Osteocyte (in vitro differentiated cells): ENCODE data around the gene NCK2. TPM values are rescaled to one million over a fixed set of nuclear protein-coding genes. Genes with fewer than 3 reads are reported as not detected.

Source experiments
- DNase-seq: peaks from one replicate; pipeline ENCODE4 v3.0.0; 2021; ENCODE audit warnings: mixed read lengths; ENCODE audit not compliant: unreplicated experiment; ENCODE audit errors: extremely low spot score
- H3K27ac Mint-ChIP-seq: one replicate; pipeline ENCODE4 v1.8.0; 2021; ENCODE audit warnings: mild to moderate bottlenecking, mixed read lengths; ENCODE audit not compliant: unreplicated experiment
- H3K27me3 Mint-ChIP-seq: one replicate; pipeline ENCODE4 v1.8.0; 2021; ENCODE audit warnings: mixed read lengths; ENCODE audit not compliant: unreplicated experiment
- H3K36me3 Mint-ChIP-seq: one replicate; pipeline ENCODE4 v1.8.0; 2021; ENCODE audit warnings: mixed read lengths; ENCODE audit not compliant: unreplicated experiment
- H3K4me1 Mint-ChIP-seq: one replicate; pipeline ENCODE4 v1.8.0; 2021; ENCODE audit warnings: mixed read lengths; ENCODE audit not compliant: unreplicated experiment
- H3K4me3 Mint-ChIP-seq: one replicate; pipeline ENCODE4 v1.8.0; 2021; ENCODE audit warnings: mild to moderate bottlenecking, moderate library complexity, mixed read lengths; ENCODE audit not compliant: unreplicated experiment
- H3K9me3 Mint-ChIP-seq: one replicate; pipeline ENCODE4 v1.8.0; 2021; ENCODE audit warnings: mixed read lengths; ENCODE audit not compliant: unreplicated experiment
- total RNA-seq: library from RNA; stranded (reverse); gene quantifications from 2 replicates; pipeline ENCODE4 v1.2.1, GENCODE V29; 2021
- TF ChIP-seq, protein P1 (sequence below): fragments of 200-600 bp; sonication (generic); IDR thresholded peaks from 2 replicates; pipeline ENCODE4 v1.5.0; 2021; ENCODE audit warnings: antibody characterized with exemption, mild to moderate bottlenecking, moderate library complexity

The NCK2 gene
- total RNA-seq, 1 donor from 2014 or later: 39.5 TPM

DNA sequence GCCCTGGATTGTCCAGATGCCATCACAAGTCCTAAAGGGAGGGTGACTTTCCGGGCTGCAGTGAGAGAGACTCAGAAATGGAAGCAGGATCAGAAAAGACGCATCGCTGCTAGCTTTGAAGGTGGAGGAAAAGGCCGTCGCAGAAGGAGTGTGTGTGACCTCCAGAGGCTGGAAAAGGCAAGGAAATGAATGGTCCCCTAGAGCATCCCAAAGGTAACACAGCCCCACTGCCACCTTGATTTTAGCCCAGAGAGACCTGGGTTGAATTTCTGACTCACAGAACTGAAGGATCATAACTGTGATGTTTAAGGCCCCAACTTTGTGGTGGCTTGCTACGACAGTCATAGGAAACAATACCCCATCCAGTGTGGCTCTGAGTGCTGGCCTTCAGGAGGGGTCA lies 8.6 kb upstream of the NCK2 start:
- TF ChIP-seq, protein P1, sequence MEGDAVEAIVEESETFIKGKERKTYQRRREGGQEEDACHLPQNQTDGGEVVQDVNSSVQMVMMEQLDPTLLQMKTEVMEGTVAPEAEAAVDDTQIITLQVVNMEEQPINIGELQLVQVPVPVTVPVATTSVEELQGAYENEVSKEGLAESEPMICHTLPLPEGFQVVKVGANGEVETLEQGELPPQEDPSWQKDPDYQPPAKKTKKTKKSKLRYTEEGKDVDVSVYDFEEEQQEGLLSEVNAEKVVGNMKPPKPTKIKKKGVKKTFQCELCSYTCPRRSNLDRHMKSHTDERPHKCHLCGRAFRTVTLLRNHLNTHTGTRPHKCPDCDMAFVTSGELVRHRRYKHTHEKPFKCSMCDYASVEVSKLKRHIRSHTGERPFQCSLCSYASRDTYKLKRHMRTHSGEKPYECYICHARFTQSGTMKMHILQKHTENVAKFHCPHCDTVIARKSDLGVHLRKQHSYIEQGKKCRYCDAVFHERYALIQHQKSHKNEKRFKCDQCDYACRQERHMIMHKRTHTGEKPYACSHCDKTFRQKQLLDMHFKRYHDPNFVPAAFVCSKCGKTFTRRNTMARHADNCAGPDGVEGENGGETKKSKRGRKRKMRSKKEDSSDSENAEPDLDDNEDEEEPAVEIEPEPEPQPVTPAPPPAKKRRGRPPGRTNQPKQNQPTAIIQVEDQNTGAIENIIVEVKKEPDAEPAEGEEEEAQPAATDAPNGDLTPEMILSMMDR: no peak
- H3K4me1 Mint-ChIP-seq: peaks cover 19% of the 10 kb centered on the region
- DNase-seq: no peak
- no peak overlapping the region for H3K4me3 Mint-ChIP-seq
- H3K27ac Mint-ChIP-seq: no peak overlapping the region
- peaks cover 3% of the 10 kb centered on the region for H3K36me3 Mint-ChIP-seq
- peaks cover 8% of the 10 kb centered on the region for H3K27me3 Mint-ChIP-seq
- no peaks in the 10 kb centered on the region for H3K9me3 Mint-ChIP-seq

DNA sequence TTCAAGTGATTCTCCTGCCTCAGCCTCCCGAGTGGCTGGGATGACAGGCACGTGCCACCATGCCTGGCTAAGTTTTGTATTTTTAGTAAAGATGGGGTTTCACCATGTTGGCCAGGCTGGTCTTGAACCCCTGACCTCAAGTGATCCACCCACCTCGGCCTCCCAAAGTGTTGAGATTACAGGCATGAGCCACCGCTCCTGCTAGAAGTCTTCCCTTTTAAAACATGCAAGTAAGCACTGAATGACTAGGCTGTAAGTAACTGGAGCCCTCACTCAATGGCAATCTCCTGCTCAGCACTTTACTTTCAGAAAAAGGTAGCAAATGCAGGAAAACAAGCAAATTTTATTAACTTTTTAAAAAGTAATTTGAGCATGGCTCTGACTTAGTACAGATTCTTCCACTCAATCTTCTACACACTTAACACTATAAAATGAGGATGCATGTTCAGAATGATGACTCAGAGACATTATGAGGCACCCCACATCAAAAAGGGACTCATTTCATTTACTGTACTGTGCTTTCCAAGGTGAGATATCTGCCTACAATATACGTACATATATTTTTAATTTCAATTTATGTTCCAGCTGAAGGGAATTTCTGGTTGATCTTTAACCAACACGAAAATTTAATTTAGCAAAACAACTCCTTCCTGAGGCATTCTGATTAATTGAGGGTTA lies 6.6 kb upstream of the NCK2 start:
- H3K4me1 Mint-ChIP-seq: peaks cover 19% of the 10 kb centered on the region
- no peak for DNase-seq
- no peaks in the 10 kb centered on the region for H3K9me3 Mint-ChIP-seq
- no peak overlapping the region for H3K4me3 Mint-ChIP-seq
- no peak overlapping the region for H3K27ac Mint-ChIP-seq
- TF ChIP-seq, protein P1: no peak
- peaks cover 3% of the 10 kb centered on the region for H3K36me3 Mint-ChIP-seq
- H3K27me3 Mint-ChIP-seq: no peaks in the 10 kb centered on the region

DNA sequence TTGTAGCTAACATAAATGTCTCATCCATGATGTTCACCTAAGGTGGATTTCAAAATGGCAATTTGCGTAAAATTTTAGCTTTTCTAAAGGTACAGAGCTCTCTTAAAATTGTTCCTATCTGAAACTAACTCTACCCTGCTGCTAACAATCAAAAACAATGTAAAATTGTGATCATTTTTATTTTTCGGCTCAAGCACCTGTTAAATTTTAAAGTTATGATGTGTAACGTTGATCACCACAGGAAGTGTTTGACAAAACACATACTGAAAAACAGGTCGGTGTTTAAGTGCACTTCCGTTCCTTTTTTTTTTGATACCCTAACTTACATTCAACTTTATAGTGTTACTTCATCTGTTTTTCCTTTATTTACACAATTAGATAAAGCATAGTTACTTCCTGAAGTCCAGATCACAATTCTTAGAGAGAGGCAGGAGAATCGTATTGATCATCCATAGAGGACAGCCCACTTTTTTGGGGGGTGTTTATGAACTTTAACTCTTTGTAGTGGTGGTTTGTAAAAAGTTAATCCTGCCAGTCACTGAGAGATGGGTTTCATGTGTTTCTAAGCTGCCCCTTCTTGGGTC lies 6.0 kb upstream of the NCK2 start:
- H3K27me3 Mint-ChIP-seq: no peaks in the 10 kb centered on the region
- TF ChIP-seq, protein P1: no peak
- H3K36me3 Mint-ChIP-seq: peaks cover 3% of the 10 kb centered on the region

DNA sequence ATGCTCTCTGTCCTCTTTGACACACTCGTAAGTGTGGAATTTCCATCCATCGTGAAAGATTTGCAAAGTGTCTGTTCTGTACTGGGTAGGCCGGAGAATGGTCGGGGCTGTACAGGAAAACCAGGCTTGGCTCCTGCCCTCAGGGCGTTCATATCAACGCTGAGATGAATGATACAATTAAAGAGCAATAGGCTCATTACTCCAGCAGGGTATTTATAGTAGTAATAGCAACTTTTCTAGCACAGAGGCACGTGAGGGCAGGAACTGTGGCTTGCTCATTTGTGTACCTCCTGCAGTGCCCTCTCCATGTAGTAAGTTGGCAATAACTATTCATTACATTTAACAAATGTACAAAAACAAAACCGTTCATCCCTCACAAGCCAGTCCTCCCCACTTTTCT lies 5.3 kb upstream of the NCK2 start:
- no peak overlapping the region for H3K4me3 Mint-ChIP-seq
- peaks cover 3% of the 10 kb centered on the region for H3K36me3 Mint-ChIP-seq
- peaks cover 27% of the 10 kb centered on the region for H3K4me1 Mint-ChIP-seq
- H3K27ac Mint-ChIP-seq: no peak overlapping the region
- no peaks in the 10 kb centered on the region for H3K27me3 Mint-ChIP-seq
- no peak for DNase-seq
- TF ChIP-seq, protein P1: no peak
- no peaks in the 10 kb centered on the region for H3K9me3 Mint-ChIP-seq

More for the DNA sequence above, 6.0 kb upstream of the NCK2 start:
- no peaks in the 10 kb centered on the region for H3K9me3 Mint-ChIP-seq
- no peak overlapping the region for H3K4me3 Mint-ChIP-seq
- peaks cover 22% of the 10 kb centered on the region for H3K4me1 Mint-ChIP-seq
- H3K27ac Mint-ChIP-seq: no peak overlapping the region
- DNase-seq: no peak

DNA sequence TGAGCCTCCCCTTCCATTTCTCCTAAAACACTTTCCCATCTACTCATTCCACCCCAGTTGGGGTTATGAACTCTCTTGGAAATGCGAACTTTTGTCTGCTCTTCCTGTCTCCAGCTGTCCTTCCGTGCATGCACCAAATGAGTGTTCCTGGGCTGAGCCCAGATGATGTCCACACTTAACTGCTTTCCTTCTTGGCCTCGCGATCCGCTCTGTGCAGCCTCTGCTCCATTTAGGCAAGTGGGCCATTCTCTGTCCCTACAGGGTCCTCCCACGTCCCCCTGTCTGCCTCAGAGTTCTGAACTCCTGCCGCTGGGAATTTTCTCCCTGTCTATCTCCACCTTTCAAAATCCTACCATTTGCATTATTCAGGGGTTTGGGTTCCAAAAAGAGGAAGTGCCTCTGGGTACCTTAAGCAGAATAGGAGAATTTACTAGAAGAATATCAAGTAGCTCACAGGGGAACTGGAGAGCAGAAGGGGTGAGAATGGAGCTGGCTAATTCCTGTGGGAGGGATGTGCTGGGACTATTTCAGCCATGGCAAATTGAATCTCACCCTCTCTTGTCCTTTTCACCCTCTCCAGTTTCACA lies 4.7 kb upstream of the NCK2 start:
- H3K4me1 Mint-ChIP-seq: peaks cover 22% of the 10 kb centered on the region
- DNase-seq: no peak
- H3K4me3 Mint-ChIP-seq: no peak overlapping the region
- H3K27ac Mint-ChIP-seq: no peak overlapping the region
- H3K36me3 Mint-ChIP-seq: peaks cover 3% of the 10 kb centered on the region
- no peaks in the 10 kb centered on the region for H3K9me3 Mint-ChIP-seq
- TF ChIP-seq, protein P1: no peak
- no peaks in the 10 kb centered on the region for H3K27me3 Mint-ChIP-seq
